Right renal cortex interstitium (tissue), 3 donors: ENCODE data around the gene SNRNP70. TPM values are rescaled to one million over a fixed set of nuclear protein-coding genes. Genes with fewer than 3 reads are reported as not detected.

Source experiments
- DNase-seq, 3 donors: peaks; one replicate each; pipeline ENCODE4 v3.0.0-alpha.2; 2013; ENCODE audit warnings: low read depth in 3 of 3, low spot score in 2 of 3
- polyA plus RNA-seq, 3 donors: library from polyadenylated mRNA; unstranded; fragments of 120-200 nt; gene quantifications; one replicate each; pipeline ENCODE4 v1.2.1, GENCODE V29; 2013; ENCODE audit not compliant: insufficient read length in 3 of 3

Gene SNRNP70
- polyA plus RNA-seq, 3 donors, result 243 to 292 (median 271) TPM

- DNase-seq, result peak in 2 of 3 donors; percentile 45 to 61
These were observed 12.4 kb downstream of the SNRNP70 start for GRCh38 chr19:49097453-49098288.

DNA sequence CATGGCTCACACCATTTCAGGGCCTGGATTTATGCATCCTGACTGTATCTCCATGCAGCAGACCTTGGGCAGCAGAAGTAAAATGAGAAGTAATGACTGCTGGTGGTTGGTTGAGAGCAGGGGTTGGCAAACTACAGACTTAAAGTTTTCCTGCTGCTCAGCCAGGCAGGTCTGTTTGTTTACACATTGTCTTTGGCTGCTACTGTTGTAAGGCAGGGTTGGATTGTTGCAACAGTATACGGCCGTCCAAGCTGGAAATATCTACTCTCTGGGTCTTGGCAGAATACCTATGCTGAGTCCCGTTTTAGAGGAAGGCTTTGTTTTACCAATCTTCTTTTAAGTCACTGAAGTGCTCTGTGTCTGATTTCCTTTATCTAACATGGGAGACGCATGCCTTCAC lies 13.5 kb downstream of the SNRNP70 start:
- DNase-seq, result no peak

GRCh38 chr19:49101160-49101559 lies 15.9 kb downstream of the SNRNP70 start:
- no peak for DNase-seq

DNA sequence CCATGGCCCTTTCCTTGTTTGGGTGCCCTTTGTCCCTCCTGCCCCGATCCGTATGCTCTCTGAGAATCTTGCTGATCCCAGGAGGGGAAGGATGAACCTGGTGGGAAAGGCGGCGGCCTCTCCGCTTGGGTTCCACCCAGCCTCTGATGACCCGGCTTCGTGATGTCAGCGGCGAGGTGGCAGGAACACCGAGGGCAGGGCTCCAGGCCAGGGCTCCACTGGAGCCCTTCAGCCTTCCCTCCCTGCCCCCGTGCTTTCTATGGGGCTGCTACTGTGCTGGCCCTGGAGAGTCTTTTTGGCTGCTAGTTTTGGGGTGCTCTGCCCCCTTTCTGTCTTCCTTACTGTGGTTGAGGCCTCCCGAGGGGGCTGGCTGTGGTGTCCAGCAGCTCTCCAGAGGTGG lies 17.1 kb downstream of the SNRNP70 start:
- no peak for DNase-seq

DNA sequence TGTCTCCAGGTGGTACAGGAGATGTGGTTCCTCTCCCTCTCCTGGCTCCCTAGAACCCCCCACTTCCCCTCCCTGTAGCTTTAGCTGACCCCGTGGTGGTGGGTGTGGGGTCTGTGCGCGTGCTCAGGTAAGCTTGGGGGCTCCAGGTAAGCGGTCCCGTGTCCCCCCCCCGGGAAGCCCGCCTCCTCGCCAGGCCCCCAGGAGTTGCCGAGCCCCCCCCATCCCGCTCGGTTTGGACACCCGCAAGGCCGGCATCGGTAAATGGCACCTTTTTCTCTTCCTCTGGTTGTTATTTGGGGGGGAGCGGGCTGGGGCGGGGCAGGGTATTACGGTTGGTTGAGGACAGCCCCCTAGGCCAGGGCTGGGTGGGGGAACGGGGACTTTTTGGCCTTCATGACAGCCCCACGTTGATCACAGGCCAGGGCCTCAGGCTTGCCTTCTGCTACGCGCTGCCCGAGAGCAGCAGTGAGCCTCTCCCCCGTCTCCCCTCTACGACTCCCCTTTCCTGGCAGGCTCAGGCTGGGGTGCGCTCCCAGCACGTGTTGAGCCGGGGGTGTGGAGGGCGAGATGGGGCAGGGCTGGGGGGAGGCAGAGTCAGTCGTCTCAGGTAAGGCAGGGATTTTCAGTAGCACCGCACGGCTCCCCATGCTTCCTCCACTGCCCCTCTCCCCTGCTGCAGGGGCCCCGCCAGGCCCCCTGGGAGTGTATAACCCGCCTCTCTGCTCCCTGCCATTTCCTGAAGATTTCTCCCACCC lies 18.3 kb downstream of the SNRNP70 start:
- DNase-seq, result no peak

DNA sequence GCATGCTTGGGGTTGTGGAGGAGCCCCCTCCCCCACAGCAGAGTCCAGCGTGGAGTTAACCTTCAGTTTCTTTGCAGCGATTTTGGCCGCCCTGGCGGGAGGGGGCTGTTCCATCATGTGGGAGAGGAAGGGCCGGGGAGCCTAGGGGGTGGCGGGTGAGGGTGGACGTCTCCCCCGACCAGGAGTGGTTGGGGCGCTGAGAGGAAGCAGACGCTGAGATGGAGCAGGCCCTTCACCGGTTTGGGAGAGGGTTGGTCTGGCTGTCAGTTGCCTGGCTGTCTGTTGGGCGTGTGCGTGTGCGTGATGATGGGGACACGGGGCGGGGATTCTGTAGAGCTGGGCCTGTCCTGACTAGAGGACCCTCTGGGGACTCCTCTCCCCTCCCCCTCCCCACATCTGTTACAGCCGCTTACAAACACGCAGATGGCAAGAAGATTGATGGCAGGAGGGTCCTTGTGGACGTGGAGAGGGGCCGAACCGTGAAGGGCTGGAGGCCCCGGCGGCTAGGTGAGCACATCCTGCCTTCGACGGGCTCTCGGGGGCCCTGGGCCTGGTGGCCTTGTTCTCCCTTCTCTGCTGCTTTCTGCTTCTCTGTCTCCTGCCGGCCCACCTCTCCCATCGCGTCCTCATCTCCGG lies 19.1 kb downstream of the SNRNP70 start:
- DNase-seq, result no peak

DNA sequence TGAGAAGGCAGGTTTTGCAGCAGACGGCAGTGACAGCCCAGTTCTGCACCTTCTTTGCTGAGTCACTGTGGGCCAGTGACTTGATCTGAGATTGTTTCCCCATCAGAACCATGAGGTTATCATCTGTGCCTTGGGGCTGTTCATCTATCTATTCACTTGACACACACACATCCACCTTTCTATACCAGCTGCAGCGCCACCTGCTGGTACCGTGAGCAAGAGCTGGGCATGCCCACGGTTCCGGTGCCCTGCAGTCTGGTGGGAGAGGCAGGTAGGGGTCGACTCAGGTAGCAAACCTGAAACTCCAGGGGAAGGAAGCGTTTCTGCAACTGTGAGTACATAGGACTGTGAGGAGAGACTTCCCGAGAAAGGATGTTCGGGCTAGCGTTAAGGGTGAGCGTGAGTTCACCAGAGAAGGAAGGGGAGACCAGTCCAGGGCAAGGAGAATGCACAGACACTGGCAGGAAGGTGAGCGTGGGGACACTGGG lies 21.4 kb downstream of the SNRNP70 start:
- DNase-seq, result no peak

DNA sequence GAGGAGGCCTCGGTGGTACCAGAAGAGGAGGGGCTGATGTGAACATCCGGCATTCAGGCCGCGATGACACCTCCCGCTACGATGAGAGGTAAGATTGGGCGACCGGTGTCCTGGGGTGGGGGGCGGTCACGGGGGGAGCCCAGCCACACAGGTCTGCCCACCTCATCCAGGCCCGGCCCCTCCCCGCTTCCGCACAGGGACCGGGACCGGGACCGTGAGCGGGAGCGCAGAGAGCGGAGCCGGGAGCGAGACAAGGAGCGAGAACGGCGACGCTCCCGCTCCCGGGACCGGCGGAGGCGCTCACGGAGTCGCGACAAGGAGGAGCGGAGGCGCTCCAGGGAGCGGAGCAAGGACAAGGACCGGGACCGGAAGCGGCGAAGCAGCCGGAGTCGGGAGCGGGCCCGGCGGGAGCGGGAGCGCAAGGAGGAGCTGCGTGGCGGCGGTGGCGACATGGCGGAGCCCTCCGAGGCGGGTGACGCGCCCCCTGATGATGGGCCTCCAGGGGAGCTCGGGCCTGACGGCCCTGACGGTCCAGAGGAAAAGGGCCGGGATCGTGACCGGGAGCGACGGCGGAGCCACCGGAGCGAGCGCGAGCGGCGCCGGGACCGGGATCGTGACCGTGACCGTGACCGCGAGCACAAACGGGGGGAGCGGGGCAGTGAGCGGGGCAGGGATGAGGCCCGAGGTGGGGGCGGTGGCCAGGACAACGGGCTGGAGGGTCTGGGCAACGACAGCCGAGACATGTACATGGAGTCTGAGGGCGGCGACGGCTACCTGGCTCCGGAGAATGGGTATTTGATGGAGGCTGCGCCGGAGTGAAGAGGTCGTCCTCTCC lies 22.6 kb downstream of the SNRNP70 start:
- no peak for DNase-seq

DNA sequence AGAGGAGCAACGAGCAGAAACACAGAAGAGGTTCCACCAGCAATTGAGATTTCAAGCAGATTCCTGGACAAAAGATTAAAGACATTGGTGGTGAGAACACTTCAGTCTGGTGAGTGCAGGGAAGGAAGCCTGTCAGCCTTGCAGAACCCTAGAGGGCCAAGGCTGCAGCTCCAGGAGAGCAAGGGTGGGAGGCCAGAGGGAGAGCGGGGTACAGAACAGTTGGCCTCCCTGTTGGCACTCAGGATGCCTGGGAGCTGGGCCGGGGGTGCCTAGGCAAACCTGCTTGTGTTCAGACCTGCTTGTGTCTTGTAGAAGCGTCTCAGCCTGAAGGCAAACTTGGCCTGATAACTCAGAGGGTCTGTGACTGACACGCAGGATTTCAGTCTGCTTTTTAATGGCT lies 23.8 kb downstream of the SNRNP70 start:
- no peak for DNase-seq

- no peak for DNase-seq
These were observed 24.4 kb downstream of the SNRNP70 start for GRCh38 chr19:49109569-49110233.

- no peak for DNase-seq
These were observed 25.3 kb downstream of the SNRNP70 start for GRCh38 chr19:49110567-49110966.

GRCh38 chr19:49111218-49111998 lies 26.2 kb downstream of the SNRNP70 start:
- DNase-seq, result no peak

DNA sequence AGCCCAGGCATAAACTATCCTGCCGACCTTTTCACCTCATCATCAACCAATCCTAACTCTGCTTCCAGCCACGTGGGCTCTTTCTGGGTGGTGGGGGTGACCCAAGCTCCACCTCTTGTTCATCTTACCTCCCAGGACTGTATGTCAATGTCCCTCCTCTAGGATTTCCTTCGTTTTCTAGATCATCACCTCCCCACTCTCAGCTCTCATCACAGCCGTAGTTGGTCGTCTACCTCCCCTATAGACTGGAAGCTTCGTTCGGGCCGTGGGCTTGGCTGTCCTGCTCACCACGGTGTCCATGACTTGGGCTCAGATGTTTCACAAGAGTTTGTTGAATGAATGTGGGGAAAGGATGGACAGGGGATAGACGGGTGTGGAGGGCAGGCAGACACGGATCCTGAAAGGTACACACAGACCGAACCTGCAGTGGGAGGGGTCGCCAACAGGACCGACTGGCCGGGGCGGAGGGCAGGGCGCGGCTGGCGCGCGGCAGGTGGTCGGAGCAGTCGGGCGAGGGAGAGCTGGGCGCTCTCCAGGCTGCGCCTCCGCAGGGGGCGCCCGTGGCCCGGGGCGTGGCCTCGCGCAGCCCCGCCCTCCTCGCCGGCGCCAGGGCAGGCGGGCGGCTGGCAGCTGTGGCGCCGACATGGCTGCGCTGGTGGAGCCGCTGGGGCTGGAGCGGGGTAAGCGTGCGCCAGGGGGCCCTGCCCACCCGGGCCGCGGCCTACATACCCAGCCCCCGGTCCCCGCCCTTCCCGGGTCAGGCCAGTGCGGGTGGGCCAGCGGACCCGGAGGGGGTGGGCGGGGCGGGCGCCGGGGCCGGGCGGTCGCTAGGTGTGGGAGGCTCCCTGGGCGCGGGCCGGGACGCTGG lies 28.7 kb downstream of the SNRNP70 start, which contains the start of gene LIN7B:
LIN7B (plus strand) TSS at position 609 of the 868 bp plus-strand sequence; CDS start at position 644, 35 bp downstream.
- DNase-seq, result peak in 1 of 3 donors; percentile 52

DNA sequence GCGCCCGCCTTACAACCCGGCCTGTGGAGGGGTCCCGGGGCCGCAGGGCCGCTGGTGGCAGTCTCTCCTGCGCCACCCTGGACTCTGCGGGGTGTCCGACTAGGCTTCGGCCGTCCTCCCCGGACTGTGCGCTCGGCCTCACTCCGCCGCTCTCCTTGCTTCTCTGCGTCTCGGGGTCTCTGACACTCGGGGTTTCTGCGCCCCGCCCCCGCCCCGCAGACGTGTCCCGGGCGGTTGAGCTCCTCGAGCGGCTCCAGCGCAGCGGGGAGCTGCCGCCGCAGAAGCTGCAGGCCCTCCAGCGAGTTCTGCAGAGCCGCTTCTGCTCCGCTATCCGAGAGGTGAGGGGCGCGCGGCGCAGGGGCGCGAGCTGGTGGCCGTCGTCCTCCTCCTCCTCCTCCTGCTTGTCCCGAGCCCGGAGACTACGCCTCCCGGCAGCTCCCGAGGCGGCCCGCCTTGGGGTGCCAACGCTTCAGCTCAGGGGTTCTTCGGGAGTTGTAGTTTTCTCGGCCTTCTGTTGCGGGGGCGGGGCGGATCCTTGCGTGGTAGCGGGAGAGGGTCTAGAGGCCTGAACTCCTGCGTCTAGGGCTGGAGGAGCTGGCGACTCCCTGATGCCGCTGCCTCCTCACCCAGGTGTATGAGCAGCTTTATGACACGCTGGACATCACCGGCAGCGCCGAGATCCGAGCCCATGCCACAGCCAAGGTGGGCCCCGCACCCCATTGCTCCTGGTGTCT lies 29.5 kb downstream of the SNRNP70 start:
- DNase-seq, result peak in 1 of 3 donors; percentile 46

GRCh38 chr19:49116544-49116943 lies 31.3 kb downstream of the SNRNP70 start:
- no peak for DNase-seq

GRCh38 chr19:49117677-49118564 lies 32.7 kb downstream of the SNRNP70 start:
- DNase-seq, result no peak
